ENCODE results near the gene PARD6G.
A peak's percentile ranks its signal among the peaks of the same experiment; 100 is the strongest.

The PARD6G gene

DNA sequence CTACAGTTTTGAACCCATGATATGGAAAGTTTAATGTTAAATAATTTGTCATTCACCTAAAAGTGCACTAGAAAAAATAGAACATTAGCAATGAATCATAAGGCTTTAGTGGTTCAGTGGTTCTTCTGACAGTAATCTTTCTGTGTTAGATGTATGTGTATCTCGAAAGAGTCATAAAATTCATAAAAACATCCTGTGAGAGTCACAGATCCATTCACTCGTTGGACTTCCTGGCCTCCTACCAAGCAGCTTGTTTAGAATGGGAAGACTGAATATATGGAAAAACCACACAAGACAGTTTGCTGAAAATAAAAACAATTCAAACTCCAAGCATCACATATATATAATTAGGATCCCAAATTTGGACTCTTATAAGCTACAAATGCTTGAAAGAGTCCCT, 103.4 kb downstream of the PARD6G start:
- DNase-seq: no peak

DNA sequence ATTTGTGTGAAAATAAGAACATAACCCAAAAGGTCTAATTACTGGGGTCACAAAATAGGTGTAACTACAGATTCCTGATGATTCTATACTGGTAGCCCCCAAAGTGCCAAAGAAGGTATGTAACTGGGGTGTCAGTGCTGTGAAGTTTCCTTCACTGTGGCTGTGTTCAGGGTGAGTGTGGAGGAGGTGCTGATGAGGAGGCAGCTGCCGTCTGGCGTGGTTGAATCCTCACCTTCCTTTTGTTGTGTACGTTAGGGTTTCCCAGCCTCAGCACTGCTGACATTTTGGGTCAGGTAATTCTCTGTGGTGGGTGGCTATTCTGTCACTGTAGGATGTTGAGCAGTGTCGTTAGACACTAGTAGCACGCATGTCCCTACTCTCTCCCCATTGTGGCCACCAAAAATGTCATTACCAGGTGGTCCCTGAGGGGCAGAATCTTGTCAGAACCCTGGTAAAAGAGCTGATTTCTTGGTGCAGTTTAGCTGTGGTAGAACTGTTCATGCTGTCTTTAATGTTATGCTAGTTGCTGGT, 106.8 kb downstream of the PARD6G start:
- DNase-seq: no peak

DNA sequence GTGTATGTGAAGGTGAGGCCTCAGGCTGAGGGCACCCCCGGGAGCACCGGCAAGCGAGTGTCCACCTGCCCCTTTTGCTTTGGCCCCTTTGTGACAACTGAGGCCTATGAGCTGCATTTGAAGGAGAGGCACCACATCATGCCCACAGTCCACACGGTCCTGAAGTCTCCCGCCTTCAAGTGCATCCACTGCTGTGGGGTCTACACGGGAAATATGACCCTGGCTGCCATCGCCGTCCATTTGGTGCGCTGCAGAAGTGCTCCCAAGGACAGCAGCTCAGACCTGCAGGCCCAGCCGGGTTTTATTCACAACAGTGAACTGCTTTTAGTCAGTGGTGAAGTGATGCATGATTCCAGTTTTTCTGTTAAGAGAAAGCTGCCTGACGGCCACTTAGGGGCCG, 109.3 kb downstream of the PARD6G start:
- no peak for DNase-seq

DNA sequence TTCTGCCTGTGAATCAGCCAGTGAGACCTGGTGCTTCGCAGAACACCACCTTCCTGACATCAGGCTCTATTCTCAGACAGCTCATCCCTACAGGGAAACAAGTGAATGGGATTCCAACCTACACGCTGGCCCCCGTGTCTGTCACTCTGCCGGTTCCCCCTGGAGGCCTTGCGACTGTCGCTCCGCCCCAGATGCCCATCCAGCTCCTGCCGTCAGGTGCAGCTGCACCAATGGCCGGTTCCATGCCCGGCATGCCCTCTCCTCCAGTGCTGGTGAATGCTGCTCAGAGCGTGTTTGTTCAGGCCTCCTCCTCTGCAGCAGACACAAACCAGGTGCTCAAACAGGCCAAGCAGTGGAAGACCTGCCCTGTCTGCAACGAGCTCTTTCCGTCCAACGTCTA, 110.2 kb downstream of the PARD6G start:
- DNase-seq: no peak

DNA sequence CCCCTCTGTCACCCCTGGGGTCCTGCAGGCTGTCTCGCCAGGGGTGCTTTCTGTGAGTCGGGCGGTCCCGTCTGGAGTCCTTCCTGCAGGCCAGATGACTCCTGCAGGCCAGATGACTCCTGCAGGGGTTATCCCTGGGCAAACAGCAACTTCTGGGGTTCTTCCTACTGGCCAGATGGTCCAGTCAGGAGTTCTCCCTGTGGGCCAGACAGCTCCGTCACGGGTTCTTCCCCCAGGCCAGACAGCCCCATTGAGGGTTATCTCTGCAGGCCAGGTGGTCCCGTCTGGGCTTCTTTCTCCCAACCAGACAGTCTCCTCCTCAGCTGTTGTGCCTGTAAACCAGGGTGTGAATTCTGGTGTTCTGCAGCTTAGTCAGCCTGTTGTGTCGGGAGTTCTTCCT, 110.6 kb downstream of the PARD6G start:
- no peak for DNase-seq

DNA sequence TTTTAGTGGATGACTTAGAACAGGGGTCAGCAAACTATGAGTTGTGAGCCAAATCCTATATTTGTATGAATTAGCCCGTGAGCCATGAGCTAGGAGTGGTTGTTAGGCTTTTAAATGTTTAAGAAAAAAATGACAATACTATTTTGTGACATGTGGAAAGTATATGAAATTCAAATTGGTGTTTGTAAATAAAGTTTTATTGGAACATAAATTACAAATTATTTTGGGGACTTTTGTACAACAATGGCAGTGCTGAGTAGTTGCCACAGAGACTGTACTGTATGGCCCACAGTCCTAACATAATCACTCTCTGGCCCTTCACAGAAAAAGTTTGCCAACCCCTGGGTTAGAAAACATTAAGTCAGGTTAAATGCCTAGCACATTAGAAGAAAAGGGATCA, 112.2 kb downstream of the PARD6G start:
- DNase-seq: no peak

DNA sequence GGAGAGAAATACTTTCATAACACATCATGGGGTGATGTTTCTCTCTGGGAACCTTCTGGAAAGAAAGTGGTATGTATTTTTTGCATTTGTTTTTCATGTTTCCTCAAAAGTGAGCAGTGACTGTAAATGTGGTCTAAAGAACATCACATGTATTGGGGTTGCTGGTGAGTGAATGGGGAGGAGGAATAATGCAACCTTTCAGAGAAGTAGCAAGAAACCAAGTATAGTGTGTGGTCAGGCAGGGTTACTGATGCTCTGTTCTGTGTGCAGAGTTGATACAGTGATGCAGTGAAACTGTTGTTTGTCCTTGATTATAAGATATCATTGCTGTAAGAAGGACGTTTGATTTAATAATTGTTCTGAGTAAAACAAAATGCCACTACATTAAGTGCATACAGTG, 114.2 kb downstream of the PARD6G start:
- no peak for DNase-seq

DNA sequence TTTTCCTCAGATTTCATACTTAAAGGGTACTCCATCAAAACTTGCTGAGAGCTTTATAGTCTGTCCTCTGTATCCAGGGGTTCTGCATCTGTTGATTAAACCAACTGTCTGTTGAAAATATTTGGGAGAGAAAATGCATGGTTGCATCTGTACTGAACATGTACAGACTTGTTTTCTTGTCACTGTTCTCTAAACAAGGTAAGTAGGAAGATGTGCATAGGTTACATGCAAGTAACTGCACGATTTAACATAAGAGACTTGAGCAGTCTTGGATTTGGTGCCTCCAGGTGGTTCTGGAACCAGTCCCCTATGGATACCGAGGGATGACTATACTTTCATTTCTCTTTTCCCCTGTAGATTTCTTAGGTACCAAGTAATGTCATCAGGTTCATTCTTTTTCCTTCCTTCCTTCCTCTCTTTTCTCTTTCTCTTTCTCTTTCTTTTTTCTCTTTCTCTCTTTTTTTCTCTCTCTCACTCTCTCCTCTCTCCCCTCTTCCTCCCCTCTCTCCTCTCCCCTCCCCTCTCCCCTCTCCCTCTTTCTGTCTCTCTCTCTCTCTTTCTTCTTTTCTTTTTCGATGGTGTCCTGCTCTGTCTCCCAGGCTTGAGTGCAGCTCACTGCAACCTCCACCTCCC, 115.0 kb downstream of the PARD6G start:
- DNase-seq: no peak

DNA sequence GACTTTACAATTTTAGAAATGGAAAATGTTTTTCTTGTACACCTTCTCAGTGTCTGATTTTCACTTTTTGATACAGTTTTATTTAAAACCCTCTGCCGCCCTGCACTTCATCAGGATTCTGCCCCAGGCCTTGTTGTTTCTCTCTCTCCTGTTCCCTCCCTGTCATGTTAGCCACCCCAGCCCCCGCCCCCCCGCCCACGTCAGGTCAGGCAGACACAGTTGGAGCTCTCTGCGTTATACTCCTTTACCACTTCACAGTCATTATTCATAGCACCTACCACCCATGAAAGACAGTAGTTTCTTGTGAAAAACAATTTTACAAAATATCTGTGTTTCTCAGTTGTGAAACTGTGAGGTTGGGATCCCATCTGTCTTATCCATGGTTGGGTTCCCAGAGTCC, 116.8 kb downstream of the PARD6G start:
- no peak for DNase-seq

DNA sequence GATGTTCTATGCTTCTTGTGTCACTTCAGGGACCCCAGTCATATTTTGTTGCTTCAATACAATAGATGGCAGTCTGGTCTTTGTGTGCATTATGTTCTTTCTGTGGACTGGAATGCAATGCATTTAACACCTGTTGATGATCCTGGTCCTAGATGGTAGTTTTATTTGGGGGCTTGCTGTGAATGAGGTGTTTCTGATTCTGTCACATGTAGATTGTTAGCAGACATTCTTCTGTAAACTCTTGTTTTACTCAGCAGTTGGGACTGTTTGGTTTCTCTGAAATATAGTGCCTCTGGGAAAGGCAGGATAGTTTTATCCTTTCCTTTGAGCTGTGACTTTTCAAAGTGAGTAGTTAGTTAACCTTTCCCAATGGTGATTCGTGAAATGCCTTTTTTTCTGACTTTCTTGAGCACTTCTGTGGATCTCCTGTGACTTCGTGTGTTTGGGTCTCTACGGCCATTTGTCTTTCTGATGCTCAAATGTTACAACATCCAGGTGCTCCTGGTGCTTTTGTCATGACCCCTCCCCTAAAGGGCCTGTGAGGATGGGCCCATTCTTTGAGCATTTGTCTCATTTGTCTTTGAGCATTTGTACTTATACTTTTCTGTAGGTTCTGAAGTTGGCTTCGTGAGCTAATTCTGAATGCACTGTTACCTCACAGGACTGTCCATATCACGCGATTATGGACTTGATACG, 117.5 kb downstream of the PARD6G start:
- no peak for DNase-seq

DNA sequence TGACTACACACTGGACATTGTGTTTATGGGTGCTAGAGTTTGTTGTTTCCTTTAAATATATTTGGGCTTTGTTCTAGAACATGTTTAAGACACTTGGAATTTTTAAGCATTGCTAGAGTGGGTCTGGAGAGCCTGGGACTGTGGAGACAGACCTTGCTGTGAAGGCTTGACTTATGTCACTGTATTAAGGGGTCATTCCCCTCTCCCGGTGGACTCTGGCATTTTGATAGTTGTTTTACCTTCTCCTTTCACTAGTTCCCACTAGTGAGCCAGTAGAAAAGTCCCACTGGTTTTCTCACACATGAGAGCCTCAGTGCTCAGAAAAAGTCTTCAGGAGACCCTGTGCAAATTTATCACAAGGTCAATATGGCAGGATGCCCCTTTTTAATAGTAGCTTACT, 119.7 kb downstream of the PARD6G start:
- DNase-seq: no peak

DNA sequence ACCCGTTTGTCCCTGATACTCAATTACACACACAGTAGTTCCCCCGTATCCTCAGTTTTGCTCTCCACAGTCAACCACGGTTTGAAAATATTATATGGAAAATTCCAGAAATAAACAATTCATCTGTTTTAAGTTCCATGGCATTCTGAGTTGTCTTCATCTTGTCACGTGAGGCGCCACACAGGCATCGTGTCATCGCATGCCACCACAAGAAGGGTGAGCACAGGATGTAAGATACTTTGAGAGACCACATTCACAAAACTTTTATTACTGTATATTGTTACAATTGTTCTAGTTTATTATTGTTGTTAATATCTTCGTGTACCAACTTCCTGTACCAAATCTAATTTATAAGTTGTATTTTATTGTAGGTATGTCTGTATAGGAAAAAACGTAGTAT, 120.5 kb downstream of the PARD6G start:
- DNase-seq: no peak

DNA sequence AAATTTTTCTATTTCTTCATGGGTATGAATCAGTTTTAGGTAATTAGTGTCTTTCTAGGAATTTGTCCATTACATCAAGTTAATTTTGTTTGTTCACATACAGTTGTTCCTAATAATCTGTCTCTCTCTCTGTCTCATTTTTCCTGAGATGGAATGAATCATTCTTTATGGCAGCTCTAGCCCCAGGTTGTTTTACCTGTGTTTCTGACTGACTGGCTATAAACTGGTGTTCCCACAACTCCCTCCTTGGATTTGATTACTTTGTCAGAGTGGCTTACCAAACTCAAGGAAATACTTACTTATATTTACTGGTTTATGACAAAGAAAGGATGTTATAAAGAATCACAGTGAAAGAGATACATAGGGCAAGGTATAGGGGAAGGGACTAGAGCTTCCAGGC, 123.2 kb downstream of the PARD6G start:
- DNase-seq: no peak

DNA sequence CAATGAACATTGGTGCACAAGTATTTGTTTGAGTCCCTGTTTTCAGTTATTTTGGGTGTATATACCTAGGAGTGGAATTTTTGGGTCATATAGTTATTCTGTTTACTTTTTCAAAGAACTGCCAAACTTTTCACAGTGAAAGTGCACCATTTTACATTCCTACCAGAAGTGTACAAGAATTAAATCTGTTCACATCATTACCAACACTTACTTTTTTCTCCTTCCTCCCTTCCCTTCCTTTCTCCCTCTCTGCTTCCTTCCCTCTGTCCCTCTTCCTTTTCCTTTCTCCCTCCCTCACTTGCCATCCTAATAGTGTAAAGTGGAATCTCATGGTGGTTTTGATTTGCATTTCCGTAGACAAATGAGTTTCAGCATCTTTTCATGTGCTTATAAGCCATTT, 126.4 kb downstream of the PARD6G start:
- no peak for DNase-seq

DNA sequence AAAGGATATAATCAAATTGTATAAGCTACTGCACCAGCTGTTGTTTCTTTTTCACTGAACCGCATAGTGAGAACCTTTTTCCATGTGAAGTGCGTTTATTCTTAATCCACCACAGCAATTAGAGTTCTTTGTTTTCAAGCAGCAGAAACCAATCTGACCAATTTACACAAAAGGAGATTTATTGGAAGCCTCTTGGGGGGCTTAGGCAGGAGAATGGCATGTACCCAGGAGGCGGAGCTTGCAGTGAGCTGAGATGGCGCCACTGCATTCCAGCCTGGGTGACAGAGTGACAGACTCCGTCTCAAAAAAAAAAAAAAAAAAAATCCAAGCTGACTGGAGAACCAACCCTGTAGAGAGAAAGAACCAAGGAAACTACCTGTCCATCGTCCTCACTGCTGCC, 128.2 kb downstream of the PARD6G start:
- no peak for DNase-seq

DNA sequence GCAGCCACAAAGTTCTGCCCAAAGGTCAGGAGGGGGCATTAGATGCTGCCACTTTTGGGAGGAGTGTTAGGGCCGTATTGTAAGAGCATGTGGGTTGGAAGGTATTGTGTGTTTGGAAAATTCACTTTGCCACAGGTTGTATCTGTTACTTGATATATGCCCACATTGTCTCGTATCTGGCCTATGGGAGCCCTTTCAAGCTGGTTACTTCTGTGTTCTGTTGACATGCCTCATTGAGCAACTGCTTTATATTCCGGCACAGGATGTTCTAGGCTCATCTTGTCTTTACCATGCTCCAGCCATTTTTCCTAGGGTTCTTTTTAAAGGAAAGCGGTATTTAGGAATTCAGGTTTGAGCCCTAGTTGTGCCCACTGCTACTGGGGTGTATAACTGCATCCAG, 132.3 kb downstream of the PARD6G start:
- no peak for DNase-seq

DNA sequence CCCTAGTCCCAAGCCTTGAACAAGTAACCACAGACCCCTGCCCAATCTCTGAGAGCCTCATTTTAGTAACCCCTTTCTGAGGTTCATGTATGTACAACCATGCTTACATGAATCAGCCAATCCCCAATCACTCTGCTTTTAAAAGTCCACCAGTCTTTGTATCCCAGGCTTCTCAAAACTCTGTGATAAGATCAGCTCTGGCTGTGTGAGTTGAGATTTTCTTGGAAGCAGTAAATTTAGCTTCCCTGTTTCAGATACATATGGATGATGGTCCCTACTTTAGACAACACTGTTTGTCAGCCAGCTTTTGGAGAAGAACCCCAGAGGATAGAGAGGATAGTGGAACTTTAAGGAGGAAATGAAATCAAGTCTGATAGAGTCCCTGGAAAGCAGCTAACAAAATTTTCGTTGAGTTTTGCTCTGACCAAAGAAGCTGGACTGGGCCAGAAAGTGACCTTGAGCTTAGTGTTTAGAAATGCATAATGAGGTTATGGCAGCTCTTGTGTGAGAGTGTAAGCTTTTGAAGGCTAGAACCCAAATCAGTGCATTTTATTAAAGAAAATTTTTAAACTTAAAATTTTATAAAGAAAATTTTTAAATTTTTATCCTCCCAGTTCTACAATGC, 134.6 kb downstream of the PARD6G start:
- DNase-seq: no peak

DNA sequence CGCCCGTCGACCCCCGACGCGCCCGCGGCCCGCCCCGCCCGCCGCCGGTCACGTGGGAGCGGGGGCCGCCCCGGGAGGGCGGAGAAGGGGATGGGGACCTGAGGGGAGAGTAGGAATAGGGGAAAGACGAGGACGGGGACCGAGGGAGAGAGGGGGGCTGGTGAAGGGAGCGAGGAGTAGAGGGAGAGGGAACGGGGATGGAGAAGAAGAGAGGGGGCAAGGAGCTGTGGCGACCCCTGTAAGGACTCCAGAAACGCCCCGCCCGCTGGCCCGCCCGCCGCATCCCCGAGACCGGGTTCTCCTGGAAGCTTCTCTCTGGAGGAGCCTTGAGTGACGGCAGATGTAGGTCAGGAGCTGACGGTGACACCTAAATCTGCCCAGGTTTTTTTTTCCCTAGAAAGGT, 137.6 kb downstream of the PARD6G start:
- peak; percentile 41 for DNase-seq

DNA sequence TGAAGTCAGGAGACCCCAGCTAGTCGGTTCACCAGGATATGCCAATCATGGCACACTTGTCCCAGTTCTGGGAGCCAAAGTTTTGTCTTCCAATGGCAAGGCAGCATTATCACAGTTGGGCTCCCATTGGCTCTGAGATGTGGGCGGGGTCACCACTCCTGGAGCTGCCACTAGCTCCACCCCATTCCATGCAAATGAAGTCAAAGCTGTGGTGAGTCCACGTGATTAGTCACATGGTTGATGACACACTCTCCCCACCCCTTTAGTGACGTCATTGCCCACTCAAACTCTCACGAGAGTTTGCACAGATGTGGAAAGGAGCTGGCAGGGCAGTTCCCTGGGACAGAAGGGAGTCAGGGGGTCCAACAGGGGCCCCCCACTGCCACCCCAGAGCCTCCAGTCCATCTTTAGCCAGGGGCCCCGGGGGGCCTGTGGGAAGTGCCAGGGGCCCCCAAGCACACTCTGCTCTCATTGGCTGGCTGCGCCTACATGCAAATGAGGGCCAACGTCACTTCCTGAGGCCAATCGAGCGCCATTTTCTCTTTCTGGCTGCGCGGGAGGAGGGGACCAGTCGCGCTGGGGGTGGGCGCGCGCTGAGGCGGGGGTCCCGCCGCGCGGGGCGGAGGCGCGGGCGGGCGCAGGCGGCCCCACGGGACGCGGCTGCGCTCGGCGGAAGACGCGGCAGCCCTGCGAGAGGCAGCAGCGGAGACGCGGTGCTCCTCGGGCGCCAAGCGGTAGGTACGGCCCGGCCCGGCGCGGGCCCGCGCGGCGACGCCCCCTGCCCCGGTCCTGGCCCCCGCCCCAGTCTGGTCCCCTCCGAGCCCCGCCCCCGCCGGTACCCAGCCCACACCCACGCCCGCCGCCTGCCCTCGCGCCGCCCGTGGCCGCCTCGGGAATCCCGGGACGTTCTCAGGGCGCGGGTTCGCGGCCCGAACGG, 138.3 kb downstream of the PARD6G start, which contains the start of gene ADNP2:
TSS of gene ADNP2 (plus strand) at position 524 of the 937 bp plus-strand sequence. CDS start 8,281 bp downstream, outside the sequence.
- DNase-seq: peak; percentile 98

DNA sequence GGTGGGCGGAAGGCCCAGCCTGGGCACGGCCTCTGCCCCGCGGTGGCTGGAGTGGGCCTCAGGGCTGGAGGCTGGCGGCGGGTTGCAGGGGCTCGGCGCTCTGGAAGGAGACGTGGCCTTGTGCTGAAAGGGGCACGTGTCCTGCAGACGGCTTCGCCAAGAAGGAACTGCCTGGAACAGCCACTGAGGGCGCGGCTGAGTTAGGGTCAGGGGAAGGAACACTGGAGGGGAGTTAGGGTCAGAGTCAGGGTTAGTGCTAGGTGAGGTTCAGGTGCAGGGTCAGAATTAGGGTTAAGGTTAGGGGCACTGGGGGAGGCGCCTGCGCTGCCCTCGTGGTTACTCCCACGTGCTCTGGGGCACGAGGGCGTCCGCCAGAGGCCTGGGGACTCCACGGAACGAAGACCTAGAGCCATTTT, 139.2 kb downstream of the PARD6G start:
- no peak for DNase-seq

DNA sequence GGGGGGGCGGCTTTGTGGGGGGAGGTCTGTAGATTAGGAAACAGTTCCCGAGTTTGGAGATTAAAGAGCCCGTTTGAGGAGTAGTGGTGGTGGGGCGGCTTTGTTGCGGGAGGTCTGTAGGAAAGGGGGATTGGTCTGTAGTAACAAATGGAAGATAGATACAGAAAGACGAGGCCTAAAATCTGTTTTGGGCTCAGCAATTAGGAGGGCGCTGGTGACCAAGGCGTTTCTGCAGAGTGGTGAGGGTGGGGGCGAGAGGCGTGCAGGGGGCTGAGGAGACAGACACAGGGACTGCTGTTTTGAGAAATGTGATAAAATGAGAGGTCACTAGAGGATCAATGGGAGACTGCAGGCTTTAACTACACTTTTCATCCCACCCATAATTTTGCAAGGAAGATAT, 139.9 kb downstream of the PARD6G start:
- no peak for DNase-seq

Measured in hematopoietic multipotent progenitor cell treated with erythropoietin and hydrocortisone succinate and interleukin-3 and kit ligand, for 6 days (in vitro differentiated cells).